ENCODE measurements around the gene FADS3. TPM values are rescaled to one million over a fixed set of nuclear protein-coding genes. Genes with fewer than 3 reads are reported as not detected.

The FADS3 gene, protein sequence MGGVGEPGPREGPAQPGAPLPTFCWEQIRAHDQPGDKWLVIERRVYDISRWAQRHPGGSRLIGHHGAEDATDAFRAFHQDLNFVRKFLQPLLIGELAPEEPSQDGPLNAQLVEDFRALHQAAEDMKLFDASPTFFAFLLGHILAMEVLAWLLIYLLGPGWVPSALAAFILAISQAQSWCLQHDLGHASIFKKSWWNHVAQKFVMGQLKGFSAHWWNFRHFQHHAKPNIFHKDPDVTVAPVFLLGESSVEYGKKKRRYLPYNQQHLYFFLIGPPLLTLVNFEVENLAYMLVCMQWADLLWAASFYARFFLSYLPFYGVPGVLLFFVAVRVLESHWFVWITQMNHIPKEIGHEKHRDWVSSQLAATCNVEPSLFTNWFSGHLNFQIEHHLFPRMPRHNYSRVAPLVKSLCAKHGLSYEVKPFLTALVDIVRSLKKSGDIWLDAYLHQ
- total RNA-seq = 13.6 and 17.0 TPM in 2 replicates
- long read RNA-seq = 0 reads

DNA sequence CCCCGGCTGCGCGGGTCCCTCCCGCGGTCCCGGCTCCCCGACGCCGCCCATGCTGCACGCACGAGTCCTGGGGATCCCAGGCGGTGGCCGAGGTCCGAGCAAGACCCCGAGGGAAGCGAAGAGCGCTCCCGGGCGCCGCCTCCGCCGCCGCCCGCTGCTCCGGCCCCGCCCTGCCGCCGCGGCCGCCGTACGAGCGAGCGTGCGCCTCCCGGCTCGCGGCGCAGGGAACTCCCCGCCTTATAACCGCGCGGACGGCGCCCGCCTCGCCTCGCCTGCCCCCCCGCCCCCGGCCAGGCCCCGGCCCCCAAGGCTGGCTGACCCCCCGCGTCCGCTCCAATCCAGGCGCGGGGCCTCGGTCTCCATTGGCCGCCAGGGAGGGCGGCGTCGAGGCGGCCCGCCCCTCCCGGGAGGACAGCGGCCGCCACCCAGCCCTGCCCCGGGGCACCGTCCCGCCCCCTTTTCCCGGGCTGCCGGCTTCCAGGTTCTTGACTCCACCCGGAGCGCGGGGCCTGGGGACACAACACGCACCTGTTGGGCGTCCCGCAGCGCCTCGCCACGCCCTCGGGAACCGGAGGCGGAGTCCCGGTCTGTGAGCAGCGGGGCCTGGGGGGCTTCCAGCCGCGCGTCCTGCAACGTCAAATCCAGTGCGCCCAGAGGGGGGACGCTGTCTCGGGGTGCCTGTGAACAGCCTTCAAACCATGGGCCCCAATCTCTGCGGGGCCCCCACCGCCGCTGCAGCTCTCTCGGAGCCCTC, at the start of gene FADS3:
TSS of gene FADS3 (minus strand) at position 215 of the 754 bp plus-strand sequence. CDS start at position 51, 164 bp downstream.
- Mint-ChIP-seq H3K27ac (ENCODE audit: unreplicated experiment) (no peak within 1 kb of the TSS), H3K4me3 (peak within 1 kb of the TSS; percentile 85), H3K4me1 (no peaks in the 10 kb centered on the region), H3K9me3 (no peaks in the 10 kb centered on the region), H3K27me3 (ENCODE audit: low read depth) (peaks cover 10% of the 10 kb centered on the region), H3K36me3 (ENCODE audit: low read depth) (no peaks in the 10 kb centered on the region)
- TF ChIP-seq, protein P1, sequence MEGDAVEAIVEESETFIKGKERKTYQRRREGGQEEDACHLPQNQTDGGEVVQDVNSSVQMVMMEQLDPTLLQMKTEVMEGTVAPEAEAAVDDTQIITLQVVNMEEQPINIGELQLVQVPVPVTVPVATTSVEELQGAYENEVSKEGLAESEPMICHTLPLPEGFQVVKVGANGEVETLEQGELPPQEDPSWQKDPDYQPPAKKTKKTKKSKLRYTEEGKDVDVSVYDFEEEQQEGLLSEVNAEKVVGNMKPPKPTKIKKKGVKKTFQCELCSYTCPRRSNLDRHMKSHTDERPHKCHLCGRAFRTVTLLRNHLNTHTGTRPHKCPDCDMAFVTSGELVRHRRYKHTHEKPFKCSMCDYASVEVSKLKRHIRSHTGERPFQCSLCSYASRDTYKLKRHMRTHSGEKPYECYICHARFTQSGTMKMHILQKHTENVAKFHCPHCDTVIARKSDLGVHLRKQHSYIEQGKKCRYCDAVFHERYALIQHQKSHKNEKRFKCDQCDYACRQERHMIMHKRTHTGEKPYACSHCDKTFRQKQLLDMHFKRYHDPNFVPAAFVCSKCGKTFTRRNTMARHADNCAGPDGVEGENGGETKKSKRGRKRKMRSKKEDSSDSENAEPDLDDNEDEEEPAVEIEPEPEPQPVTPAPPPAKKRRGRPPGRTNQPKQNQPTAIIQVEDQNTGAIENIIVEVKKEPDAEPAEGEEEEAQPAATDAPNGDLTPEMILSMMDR (conservative IDR thresholded peaks at IDR 0.05) = no peak
- peak; percentile 61 for DNase-seq (ENCODE audit: low read depth, low spot score)

DNA sequence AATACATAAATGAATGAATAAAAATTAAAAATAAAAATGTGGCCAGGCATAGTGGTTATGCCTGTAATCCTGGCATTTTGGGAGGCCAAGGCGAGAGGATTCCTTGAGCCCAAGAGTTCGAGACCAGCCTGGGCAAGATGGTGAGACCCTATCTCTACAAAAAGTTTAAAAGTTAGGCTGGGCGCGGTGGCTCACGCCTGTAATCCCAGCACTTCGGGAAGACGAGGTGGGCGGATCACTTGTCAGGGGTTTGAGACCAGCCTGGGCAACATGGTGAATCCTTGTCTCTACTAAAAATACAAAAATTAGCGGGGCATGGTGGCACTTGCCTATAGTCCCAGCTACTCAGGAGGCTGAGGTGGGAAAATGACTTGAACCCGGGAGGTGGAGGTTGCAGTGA, 49.1 kb upstream of the FADS3 start:
- H3K27ac Mint-ChIP-seq (ENCODE audit: unreplicated experiment) = no peak overlapping the region
- H3K4me1 Mint-ChIP-seq = no peaks in the 10 kb centered on the region
- peaks cover 25% of the 10 kb centered on the region for H3K27me3 Mint-ChIP-seq (ENCODE audit: low read depth)
- H3K36me3 Mint-ChIP-seq (ENCODE audit: low read depth) = no peaks in the 10 kb centered on the region
- DNase-seq (ENCODE audit: low read depth, low spot score) = no peak
- TF ChIP-seq, protein P1 (conservative IDR thresholded peaks at IDR 0.05) = no peak
- H3K9me3 Mint-ChIP-seq = no peaks in the 10 kb centered on the region
- no peak overlapping the region for H3K4me3 Mint-ChIP-seq

DNA sequence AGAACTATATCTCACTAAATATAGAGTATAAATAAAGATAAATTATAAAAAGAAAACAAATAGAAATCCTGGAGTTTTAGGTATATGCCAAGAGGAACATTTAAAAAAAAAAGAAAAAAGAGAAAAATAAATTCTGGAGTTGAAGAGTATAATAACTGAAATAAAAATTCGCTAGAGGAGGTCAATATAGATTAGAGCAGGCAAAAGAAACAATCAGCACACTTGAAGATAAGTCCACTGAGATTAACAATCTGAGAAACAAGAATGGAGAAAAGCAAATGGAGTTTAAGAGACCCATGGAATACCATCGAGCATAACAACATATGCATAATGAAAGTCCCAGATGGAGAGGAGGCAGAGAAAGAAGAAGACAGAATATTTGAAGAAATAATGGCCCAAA, 44.5 kb upstream of the FADS3 start:
- Mint-ChIP-seq H3K4me1 (no peaks in the 10 kb centered on the region), H3K27ac (ENCODE audit: unreplicated experiment) (no peak overlapping the region), H3K27me3 (ENCODE audit: low read depth) (peaks cover 26% of the 10 kb centered on the region), H3K9me3 (no peaks in the 10 kb centered on the region), H3K4me3 (no peak overlapping the region), H3K36me3 (ENCODE audit: low read depth) (no peaks in the 10 kb centered on the region)
- TF ChIP-seq, protein P1 (conservative IDR thresholded peaks at IDR 0.05) = no peak
- DNase-seq (ENCODE audit: low read depth, low spot score) = no peak

DNA sequence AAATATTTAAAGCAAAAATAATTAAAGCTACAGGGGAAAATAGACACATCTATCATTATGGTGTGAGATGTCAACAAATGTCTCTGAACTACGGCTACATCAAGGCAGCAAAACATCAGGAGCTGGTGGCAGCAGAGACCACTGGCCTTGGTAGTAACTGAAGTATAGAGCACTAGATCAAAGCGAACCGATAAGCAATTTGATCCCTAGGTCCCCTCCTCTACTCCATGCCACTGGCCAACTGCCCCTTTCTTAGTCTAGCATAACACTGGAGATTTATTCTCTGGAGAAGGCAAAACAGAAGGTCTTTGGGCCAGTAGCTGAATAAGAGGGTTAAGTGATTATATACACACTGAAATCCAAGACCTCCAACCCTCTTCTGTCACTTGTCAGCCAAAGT, 39.6 kb upstream of the FADS3 start:
- Mint-ChIP-seq H3K4me3 (no peak overlapping the region), H3K27ac (ENCODE audit: unreplicated experiment) (no peak overlapping the region), H3K9me3 (no peaks in the 10 kb centered on the region), H3K4me1 (peaks cover 3% of the 10 kb centered on the region), H3K27me3 (ENCODE audit: low read depth) (peaks cover 18% of the 10 kb centered on the region), H3K36me3 (ENCODE audit: low read depth) (no peaks in the 10 kb centered on the region)
- TF ChIP-seq, protein P1 (conservative IDR thresholded peaks at IDR 0.05) = no peak
- DNase-seq (ENCODE audit: low read depth, low spot score) = no peak

DNA sequence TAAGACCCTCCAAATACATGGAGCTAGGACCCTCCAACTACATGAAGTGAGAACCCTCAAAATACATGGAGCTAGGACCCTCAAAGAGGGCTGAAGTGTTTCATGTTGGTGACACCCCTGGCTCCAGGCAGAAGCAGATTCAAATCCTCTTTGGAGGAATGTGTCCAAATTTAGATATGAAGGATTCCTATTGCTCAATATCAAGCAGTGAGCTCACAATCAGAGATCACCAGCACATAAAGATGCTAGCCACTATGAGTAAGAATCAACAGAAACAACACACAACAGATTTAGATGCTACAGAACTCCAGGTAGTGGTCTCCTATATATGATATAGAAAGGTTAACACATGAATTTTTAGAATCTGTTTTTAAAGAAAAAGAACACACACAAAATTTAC, 37.3 kb upstream of the FADS3 start:
- Mint-ChIP-seq H3K9me3 (no peaks in the 10 kb centered on the region), H3K27me3 (ENCODE audit: low read depth) (peaks cover 8% of the 10 kb centered on the region), H3K4me3 (no peak overlapping the region), H3K4me1 (peaks cover 4% of the 10 kb centered on the region), H3K27ac (ENCODE audit: unreplicated experiment) (no peak overlapping the region), H3K36me3 (ENCODE audit: low read depth) (no peaks in the 10 kb centered on the region)
- no peak for DNase-seq (ENCODE audit: low read depth, low spot score)
- TF ChIP-seq, protein P1 (conservative IDR thresholded peaks at IDR 0.05) = no peak
